ENCODE measurements around the gene TSPAN13.
"Not testable (repeated sequence)": the region's sequence is repeated elsewhere in the genome, so short reads cannot be mapped to it uniquely, and the experiment has no call there.

TSPAN13 gene

GRCh38 chr7:16758036-16758435 is 4.5 kb downstream of the TSPAN13 start:
- no peak for DNase-seq (ENCODE audit: low read depth)
- no peak for TF ChIP-seq CTCF (IDR thresholded peaks at IDR 0.05; ENCODE audit: low read length, missing control alignments)
- no peak overlapping the region for H3K4me3 ChIP-seq (replicated peaks; ENCODE audit: low read depth, low read length)

GRCh38 chr7:16758631-16759611 is 5.4 kb downstream of the TSPAN13 start:
- no peak for DNase-seq (ENCODE audit: low read depth)
- H3K4me3 ChIP-seq (replicated peaks; ENCODE audit: low read depth, low read length): no peak overlapping the region
- no peak for TF ChIP-seq CTCF (IDR thresholded peaks at IDR 0.05; ENCODE audit: low read length, missing control alignments)

GRCh38 chr7:16759840-16760239 is 6.3 kb downstream of the TSPAN13 start:
- no peak overlapping the region for H3K4me3 ChIP-seq (replicated peaks; ENCODE audit: low read depth, low read length)
- DNase-seq (ENCODE audit: low read depth): no peak
- no peak for TF ChIP-seq CTCF (IDR thresholded peaks at IDR 0.05; ENCODE audit: low read length, missing control alignments)

- DNase-seq (ENCODE audit: low read depth): no peak
- H3K4me3 ChIP-seq (replicated peaks; ENCODE audit: low read depth, low read length): no peak overlapping the region
- TF ChIP-seq CTCF (IDR thresholded peaks at IDR 0.05; ENCODE audit: low read length, missing control alignments): no peak
These were observed 8.6 kb downstream of the TSPAN13 start for GRCh38 chr7:16762177-16762576.

GRCh38 chr7:16764942-16765341 is 11.4 kb downstream of the TSPAN13 start:
- DNase-seq (ENCODE audit: low read depth): no peak
- no peak for TF ChIP-seq CTCF (IDR thresholded peaks at IDR 0.05; ENCODE audit: low read length, missing control alignments)
- no peak overlapping the region for H3K4me3 ChIP-seq (replicated peaks; ENCODE audit: low read depth, low read length)

- DNase-seq (ENCODE audit: low read depth): no peak
- H3K4me3 ChIP-seq (replicated peaks; ENCODE audit: low read depth, low read length): no peak overlapping the region
These were observed 11.9 kb downstream of the TSPAN13 start for GRCh38 chr7:16765436-16765859.

GRCh38 chr7:16769994-16770393 is 16.4 kb downstream of the TSPAN13 start:
- DNase-seq (ENCODE audit: low read depth); H3K4me3 ChIP-seq (replicated peaks; ENCODE audit: low read depth, low read length): not testable (repeated sequence)

More at GRCh38 chr7:16765436-16765859, 11.9 kb downstream of the TSPAN13 start:
- TF ChIP-seq CTCF (IDR thresholded peaks at IDR 0.05; ENCODE audit: low read length, missing control alignments): no peak
